ENCODE results near the gene TRIM6.
"Not testable (repeated sequence)": the region's sequence is repeated elsewhere in the genome, so short reads cannot be mapped to it uniquely, and the experiment has no call there.

The TRIM6 gene

GRCh38 chr11:5605849-5606248 is 9.4 kb downstream of the TRIM6 start:
- no peak for DNase-seq

- no peak for DNase-seq
These were observed 12.4 kb downstream of the TRIM6 start for GRCh38 chr11:5608808-5609207.

DNA sequence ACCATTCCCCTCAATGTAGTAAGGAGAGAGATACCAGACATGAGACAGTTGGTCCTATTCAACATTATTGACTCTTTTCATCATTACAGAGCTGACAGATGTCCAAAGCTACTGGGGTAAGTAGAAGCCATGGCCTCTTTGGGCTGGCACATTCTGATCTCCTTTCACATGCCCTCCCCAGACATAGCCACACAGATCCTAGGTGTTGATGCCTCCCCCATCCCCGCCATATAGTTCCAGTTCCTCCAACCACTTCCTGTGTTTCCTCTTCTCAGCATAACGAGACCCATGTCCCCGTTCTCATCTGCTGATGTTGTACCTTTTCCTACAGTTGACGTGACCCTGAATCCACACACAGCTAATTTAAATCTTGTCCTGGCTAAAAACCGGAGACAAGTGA is 14.0 kb downstream of the TRIM6 start:
- DNase-seq = no peak

DNA sequence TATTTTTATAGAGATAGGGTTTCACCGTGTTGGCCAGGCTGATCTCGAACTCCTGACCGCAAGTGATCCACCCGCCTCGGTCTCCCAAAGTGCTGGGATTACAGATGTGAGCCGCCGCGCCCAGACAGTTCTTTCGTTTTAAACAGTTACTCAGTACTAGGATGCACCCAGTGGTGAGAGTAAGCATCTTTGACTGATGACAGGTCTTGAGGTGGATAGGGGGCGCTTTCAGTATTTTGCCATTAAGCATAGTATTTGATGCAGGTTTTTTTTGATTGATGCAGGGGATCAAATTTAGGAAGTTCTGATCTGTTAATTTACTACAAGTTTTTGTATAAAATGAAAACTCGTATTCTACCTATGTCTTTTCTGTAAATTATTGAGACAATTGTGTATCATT is 15.2 kb downstream of the TRIM6 start:
- DNase-seq = no peak

- no peak for DNase-seq
These were observed 22.4 kb downstream of the TRIM6 start for GRCh38 chr11:5618807-5619206.

DNA sequence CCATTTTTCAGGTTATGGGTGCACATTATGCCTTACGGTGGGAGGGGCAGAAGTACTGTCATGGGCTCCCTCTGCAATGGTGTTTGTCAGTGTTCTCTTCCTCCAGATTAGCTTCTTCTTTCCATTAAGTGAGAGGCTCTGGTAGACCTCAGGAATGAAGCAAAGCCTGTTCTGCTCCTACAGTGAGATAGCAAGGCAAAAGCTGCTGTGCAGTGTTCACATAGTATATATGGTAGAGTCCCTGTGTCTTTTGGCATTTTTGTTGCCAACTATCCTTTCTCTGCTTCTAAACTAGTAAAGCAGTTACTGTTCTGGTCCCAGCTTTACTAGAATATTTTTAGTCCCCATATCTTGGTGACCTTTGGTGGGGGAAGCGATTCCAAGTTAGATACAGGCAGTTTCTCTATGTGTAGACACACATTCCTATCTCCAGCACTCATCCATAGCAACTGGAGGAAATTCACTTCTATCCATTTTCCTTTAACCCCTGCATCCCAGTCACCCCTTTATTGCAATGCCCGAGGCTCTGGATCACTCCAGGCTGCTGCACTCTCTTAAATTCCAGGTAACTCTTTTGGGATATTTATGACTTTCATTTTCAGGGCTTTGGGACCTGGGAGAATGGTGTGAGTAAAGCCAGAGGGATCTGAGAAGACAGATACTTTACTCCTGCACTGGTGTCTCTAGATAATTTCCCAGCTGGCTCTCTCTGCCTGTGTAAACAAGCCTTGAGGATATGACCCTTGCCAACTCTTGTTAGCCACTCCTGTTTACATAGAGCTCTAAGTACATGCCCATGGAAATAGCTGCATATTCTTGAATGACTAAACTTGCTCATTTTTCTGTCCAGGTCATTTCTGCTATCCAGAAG is 24.4 kb downstream of the TRIM6 start:
- DNase-seq = no peak

GRCh38 chr11:5621580-5621979 is 25.1 kb downstream of the TRIM6 start:
- DNase-seq = no peak

DNA sequence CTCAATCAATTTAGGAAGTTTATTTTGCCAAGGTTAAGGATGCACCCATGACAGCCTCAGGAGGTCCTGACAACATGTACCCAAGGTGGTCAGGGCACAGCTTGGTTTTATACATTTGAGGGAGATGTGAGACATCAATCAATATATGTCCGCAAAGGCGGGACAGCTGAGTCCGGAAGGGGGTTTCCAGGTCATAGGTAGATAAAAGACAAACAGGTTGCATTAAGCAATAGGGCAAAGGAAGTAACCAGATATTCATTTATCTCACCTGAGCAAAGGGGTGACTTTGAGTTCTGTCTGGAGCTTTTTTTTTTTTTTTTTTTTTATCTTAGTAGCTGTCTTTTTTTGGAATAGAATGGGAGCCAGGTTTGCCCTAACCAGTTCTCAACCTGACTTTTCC is 26.4 kb downstream of the TRIM6 start:
- DNase-seq = no peak

DNA sequence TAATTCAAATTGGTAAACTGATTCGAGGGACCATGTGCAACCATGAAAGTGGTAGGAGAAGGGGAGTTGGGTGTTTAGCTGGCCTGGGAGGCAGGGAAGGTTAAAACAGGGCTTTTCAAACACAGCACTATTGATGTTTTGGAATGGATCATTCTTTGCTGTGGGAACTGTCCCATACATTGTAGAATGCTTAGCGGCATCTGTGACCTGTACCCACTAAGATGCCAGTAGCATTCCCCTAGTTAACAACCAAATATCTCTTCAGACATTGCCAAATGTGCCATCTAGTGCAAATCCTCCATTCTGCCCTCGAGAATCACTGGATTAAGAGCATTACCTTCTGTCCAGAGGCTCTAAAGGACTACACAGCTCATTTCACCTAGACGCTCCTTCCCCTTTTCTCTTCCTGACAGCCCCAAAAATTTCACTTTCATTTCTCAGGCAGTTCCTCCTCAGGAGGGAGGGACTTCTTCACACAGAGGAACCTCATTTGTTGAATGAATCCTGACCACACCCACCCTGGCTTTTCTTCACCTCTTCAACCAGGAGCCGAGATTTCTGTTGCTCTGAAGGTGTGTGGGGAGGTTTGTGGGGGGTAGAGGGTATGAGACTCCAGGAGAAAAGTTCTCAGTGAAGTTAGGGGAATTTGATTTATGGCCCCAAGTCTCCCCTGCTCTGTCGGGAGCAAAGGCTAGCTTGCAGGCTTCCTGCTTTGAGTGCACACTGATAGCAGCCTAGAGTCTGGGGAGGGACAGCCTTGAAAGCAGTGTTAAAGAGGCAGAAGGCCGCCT is 28.2 kb downstream of the TRIM6 start, which contains the start of gene TRIM34:
Gene TRIM34 (plus strand): TSS at position 513 of the 791 bp plus-strand sequence. CDS start 7,331 bp downstream, outside the sequence.
- peak; percentile 77 for DNase-seq

DNA sequence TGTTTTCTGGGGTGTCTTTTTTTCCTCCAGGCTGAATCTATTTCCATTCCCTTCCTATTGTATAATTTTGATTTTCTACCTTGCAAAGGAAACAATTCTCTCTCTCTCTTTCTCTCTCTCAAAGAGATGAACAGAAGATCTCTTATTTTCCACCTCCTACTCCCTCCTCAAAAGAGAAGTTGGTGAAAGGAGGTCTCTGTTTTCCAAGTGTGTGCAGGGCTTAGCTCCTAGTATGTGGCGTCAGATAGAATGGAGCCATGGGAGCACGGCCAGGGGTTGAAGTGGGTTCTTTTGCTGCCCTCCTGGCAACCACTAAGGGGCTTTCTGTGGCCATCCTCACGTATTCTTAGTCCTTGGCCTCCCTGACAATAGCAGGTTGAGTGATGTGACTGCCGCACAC is 28.8 kb downstream of the TRIM6 start:
- DNase-seq = no peak

DNA sequence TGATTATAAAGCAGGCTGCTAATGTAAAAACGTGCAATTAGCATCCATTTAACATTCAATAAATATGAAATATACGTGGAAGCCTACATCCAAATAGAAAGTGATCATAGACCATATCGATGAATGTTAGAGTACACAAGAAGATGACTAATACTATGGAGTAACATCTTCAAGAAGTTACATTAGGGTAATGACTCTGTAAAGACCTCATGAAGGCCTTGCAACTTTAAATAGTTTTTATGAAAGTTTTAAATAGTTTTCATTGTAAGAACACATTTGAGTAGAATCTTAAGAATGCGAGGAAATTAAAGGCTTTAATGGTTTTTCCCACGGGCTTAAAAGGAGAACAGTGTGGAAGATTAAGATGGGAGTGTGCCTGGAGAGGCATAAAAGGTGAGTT is 29.8 kb downstream of the TRIM6 start:
- DNase-seq = no peak

- DNase-seq = no peak
These were observed 35.0 kb downstream of the TRIM6 start for GRCh38 chr11:5631417-5631816.

DNA sequence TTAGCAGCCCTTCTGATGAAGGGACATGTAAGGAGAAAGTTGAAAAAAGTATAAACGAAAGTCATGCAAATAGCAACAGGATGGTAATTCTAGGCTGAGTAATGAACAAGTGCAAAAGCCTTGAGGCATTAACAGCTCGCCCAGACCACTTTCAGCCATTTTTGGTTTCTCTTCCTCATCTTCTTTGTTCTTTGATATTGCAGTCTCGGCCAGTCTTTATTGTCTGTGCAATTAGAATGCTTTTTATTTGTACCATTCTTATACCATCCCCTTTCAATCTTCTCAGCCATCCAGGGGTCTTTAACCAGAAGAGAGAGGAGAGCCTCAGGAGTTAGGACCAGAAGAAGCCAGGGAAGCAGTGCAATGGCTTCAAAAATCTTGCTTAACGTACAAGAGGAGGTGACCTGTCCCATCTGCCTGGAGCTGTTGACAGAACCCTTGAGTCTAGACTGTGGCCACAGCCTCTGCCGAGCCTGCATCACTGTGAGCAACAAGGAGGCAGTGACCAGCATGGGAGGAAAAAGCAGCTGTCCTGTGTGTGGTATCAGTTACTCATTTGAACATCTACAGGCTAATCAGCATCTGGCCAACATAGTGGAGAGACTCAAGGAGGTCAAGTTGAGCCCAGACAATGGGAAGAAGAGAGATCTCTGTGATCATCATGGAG is 35.7 kb downstream of the TRIM6 start:
- no peak for DNase-seq

- DNase-seq = no peak
These were observed 43.5 kb downstream of the TRIM6 start for GRCh38 chr11:5639953-5640352.

GRCh38 chr11:5643585-5643984 is 47.1 kb downstream of the TRIM6 start:
- no peak for DNase-seq

- DNase-seq = no peak
These were observed 49.7 kb downstream of the TRIM6 start for GRCh38 chr11:5646139-5646538.

GRCh38 chr11:5655474-5655873 is 59.0 kb downstream of the TRIM6 start:
- DNase-seq = no peak

DNA sequence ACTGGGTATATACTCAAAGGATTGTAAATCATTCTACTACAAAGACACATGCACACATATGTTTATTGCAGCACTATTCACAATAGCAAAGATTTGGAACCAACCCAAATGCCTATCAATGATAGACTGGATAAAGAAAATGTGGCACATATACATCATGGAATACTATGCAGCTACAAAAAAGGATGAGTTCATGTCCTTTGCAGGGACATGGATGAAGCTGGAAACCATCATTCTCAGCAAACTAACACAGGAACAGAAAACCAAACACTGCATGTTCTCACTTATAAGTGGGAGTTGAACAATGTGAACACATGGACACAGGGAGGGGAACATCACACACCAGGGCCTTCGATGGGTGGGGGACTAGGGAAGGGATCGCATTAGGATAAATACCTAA is 60.5 kb downstream of the TRIM6 start:
- not testable (repeated sequence) for DNase-seq

DNA sequence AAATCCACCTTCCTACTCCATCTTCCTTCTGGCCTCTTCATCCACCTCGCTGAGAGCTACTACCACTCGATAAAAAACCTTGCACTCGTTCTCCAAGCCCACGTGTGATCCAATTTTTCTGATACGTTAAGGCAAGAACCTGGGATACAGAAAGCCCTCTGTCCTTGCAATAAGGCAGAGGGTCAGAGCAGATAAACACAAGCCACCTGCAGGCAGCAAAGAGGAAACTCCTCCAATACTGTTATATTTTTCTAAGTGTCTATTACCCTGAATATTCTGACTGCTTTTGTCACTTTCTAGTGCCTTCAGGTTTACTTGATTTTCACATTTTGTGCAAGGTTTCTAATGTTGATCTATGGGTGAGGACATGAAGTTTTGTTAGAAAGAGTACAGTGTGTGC is 61.9 kb downstream of the TRIM6 start:
- DNase-seq = no peak

All from CD4-positive, alpha-beta T cell treated with Interleukin-12 subunit alpha and Interleukin-12 subunit beta, for 1 hour (primary cell).